HepG2 (cell line): ENCODE measurements around the gene UQCR11. TPM values are rescaled to one million over a fixed set of nuclear protein-coding genes. Genes with fewer than 3 reads are reported as not detected.
A peak's percentile ranks its signal among the peaks of the same experiment; 100 is the strongest.

ENCODE experiments used
- ATAC-seq: fragments of 200-7000 bp; cut with Tn5 transposase; 3 replicates; pipeline ENCODE4 v1.9.1; 2020; ENCODE audit warnings: mild to moderate bottlenecking, moderate library complexity
- BruUV-seq: library from RNA; stranded (reverse); fragments of 400-500 nt; replicated peaks from 2 replicates; lab custom pipeline; 2021; lab: Mats Ljungman, UMichigan
- CTCF ChIA-PET: fragments of 300-600 bp; formaldehyde crosslinking; extraction: SDS; loops from one replicate; lab custom pipeline; 2021; ENCODE audit warnings: low total read pairs, inconsistent platforms, low intra/inter-chr PET ratio; lab: Yijun Ruan, JAX
- POLR2A ChIA-PET: fragments of 350-600 bp; sonication (Branson Sonifier 250); formaldehyde crosslinking; loops from one replicate; lab custom pipeline; 2020; ENCODE audit warnings: antibody characterized with exemption, inconsistent platforms; lab: Yijun Ruan, JAX
- DNase-seq: peaks from one replicate; pipeline ENCODE4 v3.0.0-alpha.2; 2015; ENCODE audit warnings: low spot score
- FAIRE-seq: peaks from 3 replicates; lab custom pipeline; 2011; peaks lifted over from hg19 to GRCh38; lab: Jason Lieb, UNC
- H2AFZ ChIP-seq: one replicate; pipeline ENCODE4 v1.6.1; 2011; ENCODE audit warnings: low read length, inconsistent platforms
- H3K27ac ChIP-seq: fragments of 300-600 bp; 3 replicates; pipeline ENCODE4 v1.8.0; 2011; ENCODE audit warnings: mixed run types, mild to moderate bottlenecking, mixed read lengths, low read length, inconsistent platforms; ENCODE audit not compliant: insufficient read depth; ENCODE audit errors: extremely low read length
- H3K27me3 ChIP-seq, 2 experiments: fragments of 200-600 bp in 1 of 2; 2 replicates in 1 of 2; 3 replicates in 1 of 2; pipeline versions ENCODE4 v1.6.0 to v1.8.0; 2011; ENCODE audit warnings: low read length in 2 of 2, mild to moderate bottlenecking in 2 of 2, moderate library complexity in 2 of 2, inconsistent platforms in 1 of 2; ENCODE audit not compliant: insufficient read depth in 2 of 2, control insufficient read depth in 1 of 2
- H3K36me3 ChIP-seq, 2 experiments: fragments of 200-600 bp in 1 of 2; replicated peaks in 1 of 2; 2 replicates in 1 of 2; 3 replicates in 1 of 2; pipeline versions ENCODE4 v1.5.1 to v1.8.0; 2011; ENCODE audit warnings: low read length in 2 of 2, inconsistent platforms in 1 of 2; ENCODE audit not compliant: insufficient read depth in 2 of 2, control insufficient read depth in 1 of 2
- H3K4me1 ChIP-seq: 2 replicates; pipeline ENCODE4 v1.5.1; 2012; ENCODE audit warnings: low read length, inconsistent platforms; ENCODE audit not compliant: insufficient read depth
- H3K4me2 ChIP-seq: 2 replicates; pipeline ENCODE4 v1.6.0; 2011; ENCODE audit warnings: low read depth, low read length, inconsistent platforms
- H3K4me3 ChIP-seq, 3 experiments: fragments of 200-600 bp in 1 of 3; sonication (generic), shearing (Covaris generic) in 1 of 3; replicated peaks in 1 of 3; 2 replicates each; pipeline ENCODE4 v1.5.1; 2011 to 2016; ENCODE audit warnings: low read length in 3 of 3, inconsistent platforms in 2 of 3, low read depth in 2 of 3, mild to moderate bottlenecking in 2 of 3, control low read depth in 1 of 3, mixed read lengths in 1 of 3; ENCODE audit not compliant: insufficient read depth in 1 of 3
- H3K79me2 ChIP-seq: one replicate; pipeline ENCODE4 v1.6.1; 2011; ENCODE audit warnings: low read length, inconsistent platforms; ENCODE audit not compliant: insufficient read depth
- H3K9ac ChIP-seq: 2 replicates; pipeline ENCODE4 v1.6.0; 2011; ENCODE audit warnings: mild to moderate bottlenecking, low read depth, low read length, inconsistent platforms; ENCODE audit not compliant: insufficient read depth
- H3K9me3 ChIP-seq: 2 replicates; pipeline ENCODE4 v1.5.1; 2012; ENCODE audit warnings: mild to moderate bottlenecking, low read length
- H4K20me1 ChIP-seq: 2 replicates; pipeline ENCODE4 v1.6.0; 2011; ENCODE audit warnings: inconsistent platforms, mild to moderate bottlenecking, low read length, moderate library complexity; ENCODE audit not compliant: insufficient read depth
- AGO2 ChIP-seq: fragments of 200-400 bp; formaldehyde crosslinking; optimal IDR thresholded peaks from 2 replicates; pipeline ENCODE3; 2017; ENCODE audit warnings: mild to moderate bottlenecking, low read depth, low read length, moderate library complexity
- EZH2 ChIP-seq: conservative IDR thresholded peaks from 2 replicates; pipeline ENCODE4 v1.6.1; 2012; ENCODE audit warnings: mild to moderate bottlenecking, low read depth, low read length, moderate library complexity
- HNRNPH1 ChIP-seq: fragments of 200-400 bp; formaldehyde crosslinking; optimal IDR thresholded peaks from 2 replicates; pipeline ENCODE3; 2017; ENCODE audit warnings: mild to moderate bottlenecking, low read depth, low read length
- MIER3 ChIP-seq: IDR thresholded peaks from 2 replicates; pipeline ENCODE4 v1.6.1; 2016; ENCODE audit warnings: missing compliant biosample characterization, borderline replicate concordance
- ZSCAN30 ChIP-seq: sonication (generic); formaldehyde crosslinking; IDR thresholded peaks from 2 replicates; pipeline ENCODE4 v1.5.0; 2020; ENCODE audit warnings: mild to moderate bottlenecking, missing genetic modification reagents
- WGBS: methylation state at CpG from one replicate; pipeline ENCODE4 v1.1.6; 2017; ENCODE audit warnings: low lambda C conversion rate; 5-methylcytosine and 5-hydroxymethylcytosine counted together
- in situ Hi-C: cut with HindIII; loops from 2 replicates; pipeline ENCODE4 v1.10.0; 2017; ENCODE audit warnings: low pct_unique_long_range_greater_than_20kb; ENCODE audit not compliant: extremely low pct_ligation_motif_present
- intact Hi-C: fragments of 100-400 bp; cut with micrococcal nuclease; formaldehyde crosslinking; loops from one replicate; pipeline ENCODE4 v1.10.0; 2022; ENCODE audit not compliant: unreplicated experiment
- polyA plus RNA-seq, 8 experiments: library from polyadenylated mRNA; depleted of rRNA in 3 of 8; stranded (reverse) in 7 of 8; unstranded in 1 of 8; fragments of >200 nt; fragmentation: Illumina TruSeq in 4 of 8; extraction: Trizol in 4 of 8; gene quantifications; 2 replicates each; pipeline versions ENCODE4 v1.2.1 to v1.2.3, GENCODE V29; 2011 to 2016; ENCODE audit warnings: low read depth in 4 of 8, missing spikeins in 1 of 8, mixed read lengths in 1 of 8; ENCODE audit not compliant: insufficient read depth in 1 of 8
- total RNA-seq, 5 experiments: library from RNA; depleted of rRNA; stranded (reverse); fragments of >200 nt; fragmentation: Illumina TruSeq; extraction: Trizol; gene quantifications; 2 replicates each; pipeline ENCODE4 v1.2.3, GENCODE V29; 2016; ENCODE audit warnings: low read depth in 1 of 5
- TF ChIP-seq, protein P1 (sequence below): sonication (generic); formaldehyde crosslinking; IDR thresholded peaks from 2 replicates; pipeline ENCODE4 v1.4.0; 2020; ENCODE audit warnings: mild to moderate bottlenecking, missing genetic modification reagents
- TF ChIP-seq, protein P2 (sequence below): sonication (generic); formaldehyde crosslinking; IDR thresholded peaks from 2 replicates; pipeline ENCODE4 v1.5.0; 2020; ENCODE audit warnings: mild to moderate bottlenecking, missing genetic modification reagents

Gene UQCR11
- total and polyA plus RNA-seq, 2 of the 13 experiments (the other 11 are each of a cell fraction or from before 2014, with no cell fraction given), result 125 to 214 TPM

DNA sequence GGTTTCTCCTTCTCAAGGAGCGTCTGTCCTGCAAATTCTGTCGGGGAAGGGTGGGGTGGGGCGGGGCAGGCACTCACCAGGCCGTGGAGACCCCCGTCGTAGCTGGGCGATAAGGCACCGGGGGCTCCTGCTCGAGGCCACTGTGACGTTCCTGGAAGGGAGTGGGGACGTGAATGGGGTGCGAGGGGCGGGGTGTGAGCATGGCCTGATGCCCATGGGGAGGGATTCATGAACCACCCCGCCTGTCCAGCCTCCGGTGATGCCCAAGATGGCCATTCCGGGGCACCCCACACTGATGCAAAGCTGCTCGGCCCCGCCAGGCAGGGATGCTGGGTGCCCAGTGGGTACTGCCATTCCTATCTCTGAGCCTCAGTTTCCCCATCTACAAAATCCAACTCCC, 14.4 kb upstream of the UQCR11 start:
- no peak overlapping the region for H3K4me2 ChIP-seq
- no peak for ATAC-seq
- in situ Hi-C loops (no loop called here), intact Hi-C loops (no loop called here)
- H3K9me3 ChIP-seq, result no peaks in the 10 kb centered on the region
- H3K79me2 ChIP-seq, result no peaks in the 10 kb centered on the region
- TF ChIP-seq MIER3 (no peak), EZH2 (no peak), HNRNPH1 (no peak)
- TF ChIP-seq, protein P1, sequence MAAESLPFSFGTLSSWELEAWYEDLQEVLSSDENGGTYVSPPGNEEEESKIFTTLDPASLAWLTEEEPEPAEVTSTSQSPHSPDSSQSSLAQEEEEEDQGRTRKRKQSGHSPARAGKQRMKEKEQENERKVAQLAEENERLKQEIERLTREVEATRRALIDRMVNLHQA (CRISPR knock-in tag), result no peak
- TF ChIP-seq, protein P2, sequence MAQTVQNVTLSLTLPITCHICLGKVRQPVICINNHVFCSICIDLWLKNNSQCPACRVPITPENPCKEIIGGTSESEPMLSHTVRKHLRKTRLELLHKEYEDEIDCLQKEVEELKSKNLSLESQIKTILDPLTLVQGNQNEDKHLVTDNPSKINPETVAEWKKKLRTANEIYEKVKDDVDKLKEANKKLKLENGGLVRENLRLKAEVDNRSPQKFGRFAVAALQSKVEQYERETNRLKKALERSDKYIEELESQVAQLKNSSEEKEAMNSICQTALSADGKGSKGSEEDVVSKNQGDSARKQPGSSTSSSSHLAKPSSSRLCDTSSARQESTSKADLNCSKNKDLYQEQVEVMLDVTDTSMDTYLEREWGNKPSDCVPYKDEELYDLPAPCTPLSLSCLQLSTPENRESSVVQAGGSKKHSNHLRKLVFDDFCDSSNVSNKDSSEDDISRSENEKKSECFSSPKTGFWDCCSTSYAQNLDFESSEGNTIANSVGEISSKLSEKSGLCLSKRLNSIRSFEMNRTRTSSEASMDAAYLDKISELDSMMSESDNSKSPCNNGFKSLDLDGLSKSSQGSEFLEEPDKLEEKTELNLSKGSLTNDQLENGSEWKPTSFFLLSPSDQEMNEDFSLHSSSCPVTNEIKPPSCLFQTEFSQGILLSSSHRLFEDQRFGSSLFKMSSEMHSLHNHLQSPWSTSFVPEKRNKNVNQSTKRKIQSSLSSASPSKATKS (CRISPR knock-in tag), result no peak
- H3K36me3 ChIP-seq, result peaks cover 30 to 47% of the 10 kb centered on the region in 2 experiments; a peak in 4 of 5 replicates
- ChIA-PET CTCF (no interaction called here), POLR2A (no interaction called here)
- no peak overlapping the region for H3K27ac ChIP-seq
- H3K27me3 ChIP-seq, result no peaks in the 10 kb centered on the region
- no peak for DNase-seq
- WGBS, result 100% methylated on average over 6 of the region's 18 CpGs
- H3K4me1 ChIP-seq, result no peaks in the 10 kb centered on the region
- no peaks in the 10 kb centered on the region for H4K20me1 ChIP-seq
- no peak for FAIRE-seq
- no TSS peak for BruUV-seq
- no peak overlapping the region for H3K9ac ChIP-seq
- H2AFZ ChIP-seq, result no peak overlapping the region
- H3K4me3 ChIP-seq, result no peak overlapping the region

DNA sequence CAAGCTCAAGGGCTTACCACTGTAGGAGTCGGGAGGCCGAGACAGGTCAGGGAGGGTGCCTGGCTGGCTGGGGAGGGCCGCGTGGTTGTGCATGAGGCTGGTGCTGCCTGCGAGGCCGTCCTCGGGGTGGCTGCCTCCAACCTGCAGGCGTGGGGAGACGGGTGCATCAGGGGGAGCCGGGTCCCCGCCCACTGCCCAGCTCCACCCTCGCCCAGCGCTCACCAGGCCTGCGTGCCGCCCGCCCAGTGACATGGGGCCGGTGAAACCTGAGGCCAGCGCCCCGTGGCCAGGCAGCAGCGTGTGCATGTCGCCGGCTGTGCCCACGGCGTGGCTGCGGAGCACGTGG, 13.8 kb upstream of the UQCR11 start:
- no peak overlapping the region for H3K27ac ChIP-seq
- ATAC-seq, result no peak
- H3K27me3 ChIP-seq, result no peaks in the 10 kb centered on the region
- H3K4me1 ChIP-seq, result no peaks in the 10 kb centered on the region
- intact Hi-C loops (no loop called here), in situ Hi-C loops (no loop called here)
- no peak overlapping the region for H2AFZ ChIP-seq
- H3K9ac ChIP-seq, result no peak overlapping the region
- ChIA-PET CTCF (interaction anchor here (1.8 kb wide), 1 partner anchor 193 kb away, joined by 3 read pairs; the partner anchor contains the start of gene ATP8B3), POLR2A (no interaction called here)
- H3K9me3 ChIP-seq, result no peaks in the 10 kb centered on the region
- no peak overlapping the region for H3K4me3 ChIP-seq
- H3K36me3 ChIP-seq, result peaks cover 35 to 50% of the 10 kb centered on the region in 2 experiments; a peak in 4 of 5 replicates
- no peaks in the 10 kb centered on the region for H4K20me1 ChIP-seq
- FAIRE-seq, result no peak
- no TSS peak for BruUV-seq
- no peak for DNase-seq
- WGBS, result 80% methylated on average over 1 of the region's 26 CpGs
- TF ChIP-seq ZSCAN30 (CRISPR knock-in tag) (no peak), AGO2 (peak; percentile 64)
- no peaks in the 10 kb centered on the region for H3K79me2 ChIP-seq
- no peak overlapping the region for H3K4me2 ChIP-seq
